Hematopoietic multipotent progenitor cell treated with erythropoietin and hydrocortisone succinate and interleukin-3 and kit ligand, for 15 days (in vitro differentiated cells): ENCODE measurements around the gene TMEM271.
"Not testable (repeated sequence)": the region's sequence is repeated elsewhere in the genome, so short reads cannot be mapped to it uniquely, and the experiment has no call there.

Experiments used
- DNase-seq: peaks from one replicate; pipeline ENCODE4 v3.0.0-alpha.2; 2015; ENCODE audit warnings: low spot score

TMEM271 gene

DNA sequence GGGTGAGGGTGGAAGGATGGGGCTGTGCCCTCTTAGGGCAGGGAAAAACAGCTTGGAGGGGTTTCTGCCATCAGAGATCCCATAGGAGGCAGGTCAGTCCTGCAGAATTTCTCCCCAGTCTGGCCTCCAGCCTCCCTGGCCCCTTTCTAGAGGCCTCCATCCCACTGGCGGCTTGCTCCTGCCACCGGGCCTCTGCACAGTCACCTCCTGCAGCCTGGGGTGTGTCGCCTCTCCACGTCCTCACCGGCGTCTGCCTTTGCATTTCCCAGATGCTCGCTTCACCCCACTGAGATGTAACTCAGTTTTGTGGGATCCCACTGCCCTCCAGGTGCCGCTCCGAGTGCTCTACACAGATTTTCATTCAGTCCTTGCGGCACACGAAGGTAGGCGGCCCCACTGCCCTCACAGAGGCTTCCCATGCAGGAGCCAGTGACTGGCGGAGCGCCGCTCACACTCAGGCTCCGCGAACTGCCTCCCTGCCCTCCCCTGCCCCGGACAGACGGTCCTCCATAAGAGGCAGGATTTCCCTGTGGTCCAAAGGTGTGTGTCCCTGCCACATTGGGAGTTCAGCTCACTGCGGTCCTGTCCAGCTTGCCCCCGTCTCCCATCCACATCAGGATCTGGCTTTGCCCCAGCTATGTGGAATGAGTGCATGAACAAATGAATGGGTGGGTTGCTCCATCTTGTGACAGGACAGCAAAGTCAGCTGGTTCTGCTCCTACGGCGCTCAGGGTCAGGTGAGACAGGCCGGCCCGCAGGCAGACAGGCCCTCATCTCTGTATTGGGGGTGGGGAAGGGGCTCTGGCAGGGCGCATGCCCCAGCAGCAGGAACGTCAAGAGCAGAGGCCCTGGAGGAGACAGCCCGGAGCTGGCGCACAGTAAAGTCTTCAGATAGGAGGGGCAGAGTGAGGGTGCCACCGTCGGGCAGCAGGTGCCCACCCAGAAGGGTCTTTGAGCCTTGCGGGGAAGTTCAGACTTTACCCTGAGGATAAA, 2.7 kb upstream of the TMEM271 start:
- no peak for DNase-seq

DNA sequence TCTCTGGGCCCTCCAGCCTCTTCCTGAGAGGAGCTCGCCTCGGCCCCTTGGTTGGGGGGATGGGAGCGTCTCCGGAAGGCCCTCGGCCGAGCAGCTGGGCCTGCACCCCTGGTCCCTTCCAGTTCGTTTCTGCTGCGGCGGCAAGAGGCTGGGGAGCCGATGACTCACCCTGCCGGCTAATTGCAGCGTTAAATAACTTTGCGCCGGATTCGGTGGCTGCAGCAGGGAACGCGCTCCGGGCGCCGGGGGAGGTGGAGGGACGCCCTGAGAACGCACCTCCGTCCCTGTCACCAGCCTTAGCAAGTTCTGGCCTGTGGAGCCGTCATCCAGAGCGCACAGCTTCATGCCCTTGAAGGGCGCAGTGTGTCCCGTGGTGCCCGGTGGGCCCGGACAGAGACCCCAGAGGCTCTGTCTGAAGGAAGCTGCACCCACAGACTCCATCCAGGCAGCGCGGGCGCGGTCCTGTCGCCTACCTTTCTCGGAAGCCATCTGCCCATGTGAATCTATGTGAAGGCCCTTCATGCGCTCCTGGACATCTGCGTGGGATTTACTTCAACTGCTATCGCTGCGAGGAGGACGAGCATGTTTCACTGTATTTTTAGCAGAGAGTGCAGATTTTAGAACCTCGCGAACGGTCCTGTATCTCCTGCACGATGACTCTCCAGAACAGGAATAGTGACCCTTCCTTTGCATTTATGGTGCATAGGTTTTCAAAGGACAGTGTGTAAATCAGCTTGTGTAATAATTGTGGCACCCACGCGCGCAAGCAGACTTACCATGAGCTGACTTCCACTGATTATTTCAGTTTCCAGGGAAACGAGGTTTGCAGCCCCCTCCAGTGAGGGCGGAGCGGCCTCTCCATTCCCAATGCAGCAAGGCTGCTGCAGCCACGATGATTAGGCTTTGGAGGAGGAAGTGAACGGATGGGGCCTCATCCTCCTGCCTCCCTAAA, 1.7 kb upstream of the TMEM271 start:
- no peak for DNase-seq

DNA sequence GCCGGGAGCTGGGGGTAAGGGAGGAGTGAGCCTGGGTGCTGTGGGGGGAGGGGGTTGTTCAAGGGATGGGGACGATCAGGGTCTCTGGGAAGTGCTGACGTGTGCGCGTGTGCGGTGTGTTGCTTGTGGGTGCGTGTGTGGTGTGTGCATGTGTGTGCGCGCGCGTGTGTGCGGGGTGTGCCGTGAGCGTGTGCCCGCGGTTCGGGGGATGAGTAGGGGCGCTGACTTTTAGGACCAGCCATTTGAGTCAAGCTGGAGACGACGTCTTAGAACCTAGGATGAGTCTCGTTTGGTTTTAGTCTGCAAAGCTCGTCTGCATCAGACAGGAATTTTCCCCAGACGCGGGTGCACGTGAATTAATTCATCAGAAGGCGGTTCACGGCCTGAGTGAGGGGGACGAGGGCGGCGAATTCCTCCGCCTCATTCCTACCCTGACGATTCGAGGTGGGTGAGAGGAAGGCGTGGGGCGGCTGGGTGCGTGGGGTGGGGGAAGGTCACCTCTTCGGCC, 950 bp upstream of the TMEM271 start:
- no peak for DNase-seq

DNA sequence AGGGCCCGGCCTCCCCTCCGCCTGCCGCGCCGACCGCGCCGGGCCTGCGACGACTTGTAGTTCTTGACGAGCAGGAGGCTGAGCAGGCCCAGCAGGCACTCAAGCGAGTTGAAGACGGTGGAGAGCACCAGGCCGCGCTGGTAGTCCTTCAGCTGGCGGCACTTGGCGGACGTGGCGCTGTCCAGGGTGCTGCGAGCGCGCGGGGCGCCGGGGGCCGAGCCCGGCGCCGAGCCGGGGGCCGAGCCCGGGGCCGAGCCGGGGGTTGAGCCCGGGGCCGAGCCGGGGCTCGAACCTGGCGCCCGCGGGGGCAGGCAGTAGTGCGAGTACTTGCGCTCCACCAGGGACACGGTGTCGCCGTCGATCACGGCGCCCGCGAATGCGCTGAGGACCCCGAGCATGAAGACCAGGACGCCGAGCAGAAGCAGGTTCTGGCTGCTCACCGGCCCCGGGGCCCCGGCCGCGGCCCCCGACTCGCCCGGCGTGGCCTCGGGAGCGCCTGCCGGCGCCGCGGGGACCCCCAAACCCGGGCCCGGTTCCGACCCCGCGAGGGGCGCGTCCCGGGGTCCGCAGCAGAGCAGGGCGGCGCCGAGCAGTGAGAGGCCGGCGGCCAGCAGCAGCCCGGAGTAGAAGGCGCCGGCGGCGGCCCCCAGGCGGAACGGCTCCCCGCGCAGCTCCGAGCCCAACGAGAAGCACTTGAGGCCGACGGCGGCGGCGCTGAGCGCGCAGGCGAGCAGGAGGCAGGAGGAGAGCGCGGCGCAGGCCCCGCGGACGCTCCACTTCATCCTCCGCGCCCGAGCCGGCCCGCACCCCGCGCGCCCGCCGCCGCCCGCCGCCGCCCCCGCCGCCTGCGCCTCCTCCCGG, 584 bp downstream of the TMEM271 start:
- DNase-seq, result no peak

DNA sequence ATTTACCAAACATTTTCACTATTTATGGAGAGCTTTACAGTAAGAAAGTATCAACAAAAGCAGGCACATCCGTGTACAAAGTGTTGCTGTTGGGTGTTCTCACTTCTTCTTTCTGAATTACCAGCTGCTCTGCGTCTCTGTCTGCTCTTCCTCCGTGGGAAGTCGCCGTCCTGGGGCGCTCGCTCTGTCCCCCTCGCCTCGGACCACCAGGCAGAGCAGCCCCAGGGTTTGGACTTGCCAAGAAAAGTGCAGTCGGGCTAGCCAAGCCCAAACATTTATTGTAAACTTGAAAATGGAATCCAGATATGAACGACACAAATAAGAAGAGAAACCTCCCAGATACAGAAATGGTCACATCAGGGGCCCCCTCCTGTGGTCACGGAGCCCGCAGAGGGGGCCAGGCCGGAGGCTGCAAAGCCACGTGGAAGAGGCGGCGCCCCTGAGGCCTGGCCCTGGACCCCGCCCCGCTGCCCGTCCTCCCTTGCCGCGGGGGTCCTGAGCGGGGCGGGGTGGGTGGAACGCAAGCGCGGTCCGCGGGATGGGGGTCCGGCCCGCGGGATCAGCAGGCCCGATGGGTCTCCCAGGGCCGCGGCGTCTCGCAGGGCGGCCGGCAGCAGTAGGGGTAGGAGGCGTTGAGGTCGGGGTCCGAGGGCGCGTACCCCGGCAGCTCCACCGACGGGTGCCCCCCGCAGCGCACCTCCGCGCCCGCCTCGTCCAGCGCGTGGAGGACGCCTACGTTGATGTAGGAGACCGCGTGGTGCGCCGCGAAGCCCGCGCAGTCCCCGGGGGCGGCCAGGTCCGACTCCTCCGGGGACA, 1.5 kb downstream of the TMEM271 start:
- no peak for DNase-seq

DNA sequence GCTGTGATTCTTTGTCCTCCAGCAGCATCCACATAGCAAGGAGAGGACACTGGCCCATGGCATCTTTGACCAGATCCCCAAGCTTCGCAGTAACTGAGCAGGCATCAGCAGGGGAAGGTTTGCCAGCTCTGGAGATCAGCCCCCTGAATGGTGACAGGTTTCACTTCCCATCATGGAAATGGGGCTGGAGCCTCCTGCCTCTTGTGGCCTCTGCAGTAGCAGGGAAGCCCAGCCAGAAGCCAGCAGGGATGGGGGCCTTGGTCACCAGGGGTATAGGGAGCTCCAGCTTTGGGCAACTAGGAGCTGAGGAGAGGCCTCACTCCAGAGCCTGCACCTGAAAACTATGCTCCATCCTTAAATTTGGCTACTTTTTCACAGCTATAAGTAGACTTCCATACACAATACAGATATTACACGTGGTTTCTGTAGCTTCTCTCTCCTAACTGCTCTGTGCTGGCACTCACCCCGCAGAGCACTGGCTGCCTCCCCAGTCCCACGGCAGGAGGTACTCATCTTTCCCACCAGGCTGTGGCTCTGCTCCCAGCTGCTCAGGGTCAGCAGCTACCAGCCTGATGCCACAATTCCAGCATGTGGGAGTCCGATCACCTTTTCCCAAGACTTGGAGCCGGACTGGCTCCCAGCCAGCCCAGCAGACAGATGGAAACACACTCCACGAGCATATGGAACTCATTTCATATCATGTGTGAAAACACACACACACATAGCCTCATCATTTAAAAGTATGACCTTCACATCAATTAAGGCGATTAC, 2.8 kb downstream of the TMEM271 start:
- no peak for DNase-seq

DNA sequence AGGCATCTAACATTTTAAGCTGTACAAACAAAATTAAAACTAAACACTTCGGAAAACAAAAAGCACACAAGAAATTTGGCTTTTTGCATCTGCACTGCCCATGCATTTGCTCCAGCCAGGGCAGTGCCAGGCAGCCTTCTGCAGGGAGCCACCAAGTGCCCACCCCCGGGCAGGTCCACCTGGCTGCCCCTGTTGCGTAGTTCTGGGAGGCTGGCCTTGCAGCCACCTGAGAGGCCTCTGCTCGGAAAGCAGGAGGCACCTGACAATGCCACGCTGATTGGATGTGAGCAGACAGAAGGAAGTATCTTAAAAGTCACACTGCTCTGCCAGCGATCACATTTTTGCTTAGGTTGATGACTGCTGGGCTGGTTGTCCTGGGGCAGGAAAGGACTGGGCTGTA, 3.5 kb downstream of the TMEM271 start:
- no peak for DNase-seq

DNA sequence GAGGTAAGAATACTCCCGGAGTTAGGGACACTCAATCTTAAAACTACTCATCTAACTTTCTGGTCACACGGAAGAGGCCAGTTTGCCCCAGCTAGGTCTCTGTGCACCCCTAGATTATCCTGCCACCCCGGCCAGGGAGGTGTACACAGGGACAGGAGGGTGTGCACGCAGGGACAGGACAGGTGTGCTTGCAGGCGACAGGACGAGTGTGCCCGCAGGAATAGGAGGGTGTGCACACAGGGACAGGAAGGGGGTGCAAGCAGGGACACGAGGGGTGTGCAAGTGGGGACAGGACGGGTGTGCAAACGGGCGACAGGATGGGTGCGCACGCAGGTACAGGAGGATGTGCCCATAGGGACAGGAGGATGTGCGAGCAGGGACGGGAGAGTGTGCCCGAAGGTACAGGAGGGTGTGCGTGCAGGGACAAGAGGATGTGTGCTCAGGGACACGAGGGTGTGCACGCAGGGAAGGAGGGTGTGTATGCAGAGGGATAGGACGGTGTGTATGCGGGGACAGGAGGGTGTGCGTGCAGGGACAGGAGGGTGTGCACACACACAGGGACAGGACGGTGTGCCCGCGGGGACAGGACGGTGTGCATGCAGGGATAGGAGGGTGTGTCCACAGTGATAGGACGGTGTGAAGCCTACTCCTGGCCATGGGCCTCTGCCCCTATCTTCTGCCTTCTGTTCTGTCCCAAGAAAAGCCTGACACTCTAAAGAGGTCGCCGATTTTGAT, 4.1 kb downstream of the TMEM271 start:
- DNase-seq, result no peak

DNA sequence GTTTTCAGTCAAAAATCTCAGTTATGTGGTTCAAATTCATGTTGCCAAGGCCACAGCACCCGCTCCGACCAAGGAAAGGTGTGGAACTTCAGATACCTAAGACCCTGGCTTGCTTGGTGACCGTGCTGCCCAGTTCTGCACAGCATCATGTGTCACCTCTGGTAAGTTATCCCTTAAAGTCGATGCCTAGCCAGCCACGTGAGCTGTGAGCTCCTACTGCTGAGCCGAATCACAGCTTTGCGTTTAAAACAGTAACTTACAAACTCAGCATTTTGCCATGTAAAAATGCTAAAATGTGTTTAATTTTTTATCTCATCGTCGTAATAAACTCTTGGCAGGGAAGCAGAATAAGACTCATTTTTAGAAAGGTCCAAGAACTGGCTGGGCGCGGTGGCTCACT, 5.3 kb downstream of the TMEM271 start:
- DNase-seq, result no peak

DNA sequence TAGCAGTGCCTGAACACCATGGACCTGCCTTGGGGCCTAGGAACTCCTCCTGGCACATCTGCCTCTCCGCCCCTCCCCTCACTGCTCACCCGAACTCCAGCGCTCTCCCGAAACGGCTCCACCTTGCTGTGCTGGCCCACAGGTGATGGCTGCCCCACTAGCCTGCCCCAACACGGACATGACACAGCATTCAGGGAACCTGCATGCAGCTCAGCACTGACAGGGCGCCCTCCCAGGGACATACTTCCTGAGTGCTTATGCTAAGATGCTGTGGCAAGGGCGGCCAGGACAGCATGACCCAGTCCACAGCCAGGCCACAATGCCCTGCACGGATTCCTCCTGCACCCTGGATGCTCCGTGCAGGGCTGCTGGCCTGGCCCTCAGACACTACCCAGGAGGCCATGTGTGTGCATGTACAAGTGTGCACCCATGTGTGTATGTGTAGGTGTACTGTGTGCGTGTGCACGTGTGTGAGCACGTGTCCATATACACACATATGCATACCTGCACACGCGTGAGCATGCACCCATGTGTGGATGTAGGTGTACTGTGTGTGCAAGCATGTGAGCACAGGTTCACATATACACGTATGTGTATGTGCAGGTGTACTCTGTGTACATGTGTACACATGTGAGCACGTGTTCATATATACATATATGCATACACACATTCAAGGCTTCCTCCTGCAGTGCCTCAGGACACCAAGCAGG, 6.0 kb downstream of the TMEM271 start:
- DNase-seq, result no peak

DNA sequence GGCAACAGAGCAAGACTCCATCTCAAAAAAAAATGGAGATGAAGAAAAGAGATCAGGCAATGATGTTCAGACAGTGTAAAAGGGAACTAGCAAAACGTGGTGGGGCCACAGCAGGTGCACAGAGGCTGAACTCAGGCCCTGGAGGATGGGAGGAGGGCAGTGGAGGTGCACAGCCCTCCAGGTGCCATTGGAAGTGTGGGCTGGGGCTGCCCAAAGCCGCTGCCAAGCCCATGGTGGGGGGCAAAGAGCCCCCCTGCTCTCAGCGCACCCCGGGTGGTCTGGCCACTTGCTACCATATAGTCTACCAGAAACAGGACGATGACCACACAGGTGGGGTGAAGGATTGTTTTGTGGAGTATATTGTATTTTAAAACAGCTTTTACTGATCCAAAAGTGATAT, 7.1 kb downstream of the TMEM271 start:
- no peak for DNase-seq

DNA sequence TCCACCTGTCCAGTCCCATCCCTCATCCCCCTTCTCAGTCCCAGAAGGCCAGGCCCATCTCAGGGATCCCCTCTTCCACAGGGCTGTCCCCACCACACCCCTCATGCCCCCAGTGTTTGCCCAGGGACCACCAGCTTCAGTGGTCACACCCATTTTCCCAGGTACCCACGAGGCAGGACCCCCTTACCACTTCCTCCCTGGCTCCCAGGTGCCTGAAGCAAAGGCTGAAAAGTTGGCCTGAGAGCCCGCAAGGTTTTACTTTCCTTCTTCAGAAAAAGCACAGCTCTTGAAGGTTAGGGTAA, 7.8 kb downstream of the TMEM271 start:
- no peak for DNase-seq

DNA sequence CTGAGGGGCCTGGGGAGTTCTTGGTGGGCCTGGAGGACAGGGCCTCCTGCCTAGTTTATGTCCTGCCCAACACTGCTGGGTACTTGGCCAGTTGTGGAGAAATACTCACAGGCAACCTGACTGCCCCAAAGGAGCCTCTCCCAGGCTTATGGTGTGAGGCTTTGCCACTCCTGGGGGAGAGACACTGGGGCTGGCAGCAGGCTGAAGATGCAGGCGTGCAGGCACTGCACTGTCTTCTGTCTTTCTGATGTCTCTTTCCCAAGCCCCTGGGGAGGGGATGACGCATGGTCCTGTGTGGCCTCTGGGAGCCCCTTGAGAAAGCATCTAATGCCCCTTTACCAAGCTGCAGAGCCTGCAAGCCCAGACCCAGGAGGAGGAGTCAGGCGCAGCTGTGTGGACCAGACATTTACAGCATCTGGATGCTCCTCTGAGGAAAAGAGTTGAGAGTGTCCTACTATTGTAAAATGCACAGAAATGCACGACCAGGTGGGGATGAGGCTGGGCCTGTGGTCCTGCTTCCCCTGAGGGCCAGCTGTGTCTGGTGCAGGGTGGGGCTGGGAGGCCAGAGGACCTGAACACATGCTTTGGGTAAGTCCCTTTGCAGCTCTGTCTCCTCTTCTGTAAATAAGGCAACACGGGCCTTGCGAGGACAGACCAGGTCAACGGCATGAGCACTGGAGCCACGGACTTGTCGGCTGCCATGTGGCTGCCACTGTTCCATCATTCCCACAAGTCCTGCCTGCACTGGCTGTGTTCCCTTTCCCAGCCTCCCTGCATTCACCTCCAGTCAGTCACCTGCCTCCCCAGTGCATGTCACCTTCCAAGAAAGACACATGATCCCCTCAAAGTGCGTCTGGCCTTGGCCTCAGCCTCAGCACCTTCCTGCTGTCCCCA, 8.4 kb downstream of the TMEM271 start:
- DNase-seq, result no peak

DNA sequence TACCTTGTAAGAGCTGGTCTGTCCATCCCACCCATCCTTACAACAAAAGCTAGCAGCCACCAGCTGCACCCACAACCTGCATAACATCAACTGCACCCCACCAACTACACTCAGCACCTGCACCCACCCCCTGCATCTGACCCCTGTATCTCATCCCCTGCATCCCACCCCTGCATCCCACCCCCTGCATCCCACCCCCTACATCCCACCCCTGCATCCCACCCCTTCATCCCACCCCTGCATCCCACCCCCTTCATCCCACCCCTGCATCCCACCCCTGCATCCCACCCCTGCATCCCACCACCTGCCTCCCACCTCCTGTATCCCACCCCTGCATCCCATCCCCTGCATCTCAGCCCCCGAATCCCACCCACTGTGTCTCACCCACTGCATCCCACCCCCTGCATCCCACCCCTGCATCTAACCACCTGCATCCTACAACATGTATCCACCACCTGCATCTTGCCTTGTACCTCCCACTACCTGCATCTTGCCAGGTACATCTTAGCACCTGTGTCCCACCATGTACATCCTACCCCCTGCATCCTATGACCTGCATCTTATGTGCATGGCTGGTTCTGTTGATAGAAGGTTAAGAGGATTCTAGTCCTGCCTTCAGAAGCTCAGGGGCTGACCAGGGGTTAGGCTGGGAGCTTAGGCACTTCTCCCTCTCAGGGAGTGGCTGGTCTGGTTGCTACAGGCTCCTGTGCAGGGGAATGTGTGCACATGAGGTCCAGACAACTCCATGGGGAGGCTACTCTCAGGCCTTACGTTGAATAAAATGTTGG, 9.4 kb downstream of the TMEM271 start:
- no peak for DNase-seq

DNA sequence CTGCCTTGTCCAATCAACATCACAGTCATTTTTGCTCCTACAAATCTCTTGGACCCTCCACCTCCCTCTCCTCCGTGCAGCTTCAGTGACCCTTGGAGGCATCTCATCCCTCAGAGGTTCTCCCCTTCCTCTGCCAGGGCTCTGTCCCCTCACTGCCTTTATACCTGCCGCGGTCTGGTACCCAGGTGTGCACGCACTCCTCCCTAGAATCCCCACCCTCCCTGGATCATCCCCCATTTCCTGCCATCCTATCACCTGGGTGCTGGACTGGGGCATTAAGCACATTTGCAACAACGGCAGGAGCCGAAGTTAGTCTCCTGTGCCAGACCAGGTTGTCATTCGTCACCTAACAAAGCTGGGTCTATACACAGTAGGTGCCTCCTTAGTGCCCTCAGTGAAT, 10.1 kb downstream of the TMEM271 start:
- DNase-seq, result no peak

DNA sequence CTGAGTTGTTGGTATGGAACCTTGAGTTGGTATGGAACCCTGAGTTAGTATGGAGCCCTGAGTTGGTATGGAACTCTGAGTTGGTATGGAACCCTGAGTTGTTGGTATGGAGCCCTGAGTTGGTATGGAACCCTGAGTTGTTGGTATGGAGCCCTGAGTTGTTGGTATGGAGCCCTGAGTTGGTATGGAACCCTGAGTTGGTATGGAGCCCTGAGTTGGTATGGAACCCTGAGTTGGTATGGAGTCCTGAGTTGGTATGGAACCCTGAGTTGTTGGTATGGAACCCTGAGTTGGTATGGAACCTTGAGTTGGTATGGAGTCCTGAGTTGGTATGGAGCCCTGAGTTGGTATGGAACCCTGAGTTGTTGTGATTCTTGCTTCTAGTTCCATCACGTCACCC, 10.5 kb downstream of the TMEM271 start:
- DNase-seq, result not testable (repeated sequence)

DNA sequence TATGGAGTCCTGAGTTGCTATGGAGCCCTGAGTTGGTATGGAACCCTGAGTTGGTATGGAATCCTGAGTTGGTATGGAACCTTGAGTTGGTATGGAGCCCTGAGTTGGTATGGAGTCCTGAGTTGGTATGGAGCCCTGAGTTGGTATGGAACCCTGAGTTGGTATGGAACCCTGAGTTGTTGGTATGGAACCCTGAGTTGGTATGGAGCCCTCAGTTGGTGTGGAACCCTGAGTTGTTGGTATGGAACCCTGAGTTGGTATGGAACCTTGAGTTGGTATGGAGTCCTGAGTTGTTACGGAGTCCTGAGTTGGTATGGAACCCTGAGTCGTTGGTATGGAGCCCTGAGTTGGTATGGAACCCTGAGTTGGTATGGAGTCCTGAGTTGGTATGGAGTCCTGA, 13.6 kb downstream of the TMEM271 start:
- DNase-seq, result not testable (repeated sequence)
